Mammary epithelial cell (primary cell): ENCODE results near the gene RAB8B.

ENCODE experiments used
- EZH2 ChIP-seq: IDR thresholded peaks from 2 replicates; pipeline ENCODE4 v1.6.1; 2012; ENCODE audit warnings: low read length, inconsistent platforms, borderline replicate concordance
- TF ChIP-seq, protein P1 (sequence below), 2 donors: IDR thresholded peaks in 1 of 2; conservative IDR thresholded peaks in 1 of 2; 2 replicates each; pipeline ENCODE4 v1.5.1; 2011 to 2012; ENCODE audit warnings: inconsistent platforms in 2 of 2, low read length in 2 of 2, mild to moderate bottlenecking in 2 of 2, control low read depth in 1 of 2, low read depth in 1 of 2; ENCODE audit not compliant: insufficient read depth in 1 of 2; ENCODE audit errors: extremely low read depth in 1 of 2

GRCh38 chr15:63263519-63263918, 74.1 kb downstream of the RAB8B start:
- TF ChIP-seq, protein P1, sequence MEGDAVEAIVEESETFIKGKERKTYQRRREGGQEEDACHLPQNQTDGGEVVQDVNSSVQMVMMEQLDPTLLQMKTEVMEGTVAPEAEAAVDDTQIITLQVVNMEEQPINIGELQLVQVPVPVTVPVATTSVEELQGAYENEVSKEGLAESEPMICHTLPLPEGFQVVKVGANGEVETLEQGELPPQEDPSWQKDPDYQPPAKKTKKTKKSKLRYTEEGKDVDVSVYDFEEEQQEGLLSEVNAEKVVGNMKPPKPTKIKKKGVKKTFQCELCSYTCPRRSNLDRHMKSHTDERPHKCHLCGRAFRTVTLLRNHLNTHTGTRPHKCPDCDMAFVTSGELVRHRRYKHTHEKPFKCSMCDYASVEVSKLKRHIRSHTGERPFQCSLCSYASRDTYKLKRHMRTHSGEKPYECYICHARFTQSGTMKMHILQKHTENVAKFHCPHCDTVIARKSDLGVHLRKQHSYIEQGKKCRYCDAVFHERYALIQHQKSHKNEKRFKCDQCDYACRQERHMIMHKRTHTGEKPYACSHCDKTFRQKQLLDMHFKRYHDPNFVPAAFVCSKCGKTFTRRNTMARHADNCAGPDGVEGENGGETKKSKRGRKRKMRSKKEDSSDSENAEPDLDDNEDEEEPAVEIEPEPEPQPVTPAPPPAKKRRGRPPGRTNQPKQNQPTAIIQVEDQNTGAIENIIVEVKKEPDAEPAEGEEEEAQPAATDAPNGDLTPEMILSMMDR (conservative IDR thresholded peaks at IDR 0.05 in 1 of 2, IDR thresholded peaks at IDR 0.05 in 1 of 2; ENCODE audit: extremely low read depth in 1 of 2, insufficient read depth in 1 of 2, low read depth in 1 of 2, low read length in 2 of 2), result no peak
- no peak for TF ChIP-seq EZH2
